ENCODE measurements around the gene CSNK2A1.

DNA sequence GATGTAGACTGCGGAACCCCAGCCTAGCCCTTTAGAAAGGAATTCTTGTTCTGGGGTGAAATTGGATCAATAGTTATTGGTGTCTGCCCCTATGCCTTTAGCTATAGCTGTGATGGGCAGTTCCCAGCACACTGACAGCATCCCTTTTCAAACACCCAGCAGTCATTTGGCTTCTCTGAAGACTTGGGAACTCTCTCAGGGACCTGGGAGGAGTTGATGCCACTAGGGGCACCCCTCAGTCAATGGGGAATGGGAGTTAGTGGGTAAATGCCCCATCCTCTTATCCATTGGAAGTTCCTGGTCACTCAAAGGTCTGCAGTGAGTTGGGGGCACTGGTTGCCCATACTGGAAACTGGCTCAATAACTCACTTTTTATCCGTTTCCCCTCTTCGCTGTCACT is 31.6 kb upstream of the CSNK2A1 start:
- TF ChIP-seq POLR2A (IDR thresholded peaks at IDR 0.05), result no peak
- TF ChIP-seq, protein P1, sequence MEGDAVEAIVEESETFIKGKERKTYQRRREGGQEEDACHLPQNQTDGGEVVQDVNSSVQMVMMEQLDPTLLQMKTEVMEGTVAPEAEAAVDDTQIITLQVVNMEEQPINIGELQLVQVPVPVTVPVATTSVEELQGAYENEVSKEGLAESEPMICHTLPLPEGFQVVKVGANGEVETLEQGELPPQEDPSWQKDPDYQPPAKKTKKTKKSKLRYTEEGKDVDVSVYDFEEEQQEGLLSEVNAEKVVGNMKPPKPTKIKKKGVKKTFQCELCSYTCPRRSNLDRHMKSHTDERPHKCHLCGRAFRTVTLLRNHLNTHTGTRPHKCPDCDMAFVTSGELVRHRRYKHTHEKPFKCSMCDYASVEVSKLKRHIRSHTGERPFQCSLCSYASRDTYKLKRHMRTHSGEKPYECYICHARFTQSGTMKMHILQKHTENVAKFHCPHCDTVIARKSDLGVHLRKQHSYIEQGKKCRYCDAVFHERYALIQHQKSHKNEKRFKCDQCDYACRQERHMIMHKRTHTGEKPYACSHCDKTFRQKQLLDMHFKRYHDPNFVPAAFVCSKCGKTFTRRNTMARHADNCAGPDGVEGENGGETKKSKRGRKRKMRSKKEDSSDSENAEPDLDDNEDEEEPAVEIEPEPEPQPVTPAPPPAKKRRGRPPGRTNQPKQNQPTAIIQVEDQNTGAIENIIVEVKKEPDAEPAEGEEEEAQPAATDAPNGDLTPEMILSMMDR (IDR thresholded peaks at IDR 0.05), result no peak
